Measurements from ENCODE around the gene WLS. TPM values are rescaled to one million over a fixed set of nuclear protein-coding genes. Genes with fewer than 3 reads are reported as not detected.
A peak's percentile ranks its signal among the peaks of the same experiment; 100 is the strongest.

WLS gene
- total and polyA plus RNA-seq, 12 donors = 31.7 to 123 (median 101) TPM

DNA sequence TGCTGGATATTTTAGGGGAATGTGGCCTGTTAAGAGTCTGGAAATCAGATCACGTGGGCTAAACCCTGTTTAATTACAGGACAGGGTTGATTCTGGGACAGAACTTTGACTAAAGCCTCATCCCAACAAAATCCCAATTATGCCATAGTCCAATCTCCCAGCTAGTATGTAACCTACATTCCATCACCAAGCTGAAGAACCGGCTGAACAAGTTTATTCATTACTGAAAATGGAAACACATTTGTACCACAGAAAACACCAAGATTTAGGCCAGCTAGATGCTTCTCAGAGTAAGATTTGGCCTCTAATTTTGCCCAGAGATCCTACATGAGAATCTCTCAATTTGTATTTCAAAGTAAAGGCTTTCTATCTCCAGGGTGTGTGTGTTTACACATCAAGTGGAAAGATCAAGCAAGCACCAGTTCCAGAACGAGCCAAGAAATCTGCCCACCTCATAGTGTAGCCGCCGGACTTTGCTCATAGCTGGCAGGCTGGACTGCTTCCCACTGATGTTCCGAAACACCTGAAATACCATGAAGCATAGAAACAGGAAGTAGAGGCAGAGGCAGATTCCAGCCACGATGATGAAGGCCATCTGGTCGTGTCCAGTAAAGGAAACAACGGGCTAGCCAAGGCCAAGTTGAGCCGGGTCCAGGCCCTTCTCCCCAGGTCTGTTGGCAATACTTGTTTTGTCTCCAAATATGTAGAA lies 86.8 kb downstream of the WLS start:
- H3K27ac ChIP-seq = peak overlapping the region in 1 of 10 donors; percentile 32
- no peaks in the 10 kb centered on the region for H3K9me3 ChIP-seq
- H3K4me1 ChIP-seq = peaks cover 5 to 51% (median 20%) of the 10 kb centered on the region in 9 donors
- TF ChIP-seq, protein P1, sequence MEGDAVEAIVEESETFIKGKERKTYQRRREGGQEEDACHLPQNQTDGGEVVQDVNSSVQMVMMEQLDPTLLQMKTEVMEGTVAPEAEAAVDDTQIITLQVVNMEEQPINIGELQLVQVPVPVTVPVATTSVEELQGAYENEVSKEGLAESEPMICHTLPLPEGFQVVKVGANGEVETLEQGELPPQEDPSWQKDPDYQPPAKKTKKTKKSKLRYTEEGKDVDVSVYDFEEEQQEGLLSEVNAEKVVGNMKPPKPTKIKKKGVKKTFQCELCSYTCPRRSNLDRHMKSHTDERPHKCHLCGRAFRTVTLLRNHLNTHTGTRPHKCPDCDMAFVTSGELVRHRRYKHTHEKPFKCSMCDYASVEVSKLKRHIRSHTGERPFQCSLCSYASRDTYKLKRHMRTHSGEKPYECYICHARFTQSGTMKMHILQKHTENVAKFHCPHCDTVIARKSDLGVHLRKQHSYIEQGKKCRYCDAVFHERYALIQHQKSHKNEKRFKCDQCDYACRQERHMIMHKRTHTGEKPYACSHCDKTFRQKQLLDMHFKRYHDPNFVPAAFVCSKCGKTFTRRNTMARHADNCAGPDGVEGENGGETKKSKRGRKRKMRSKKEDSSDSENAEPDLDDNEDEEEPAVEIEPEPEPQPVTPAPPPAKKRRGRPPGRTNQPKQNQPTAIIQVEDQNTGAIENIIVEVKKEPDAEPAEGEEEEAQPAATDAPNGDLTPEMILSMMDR (IDR thresholded peaks at IDR 0.05) = no peak
- H3K27me3 ChIP-seq = no peaks in the 10 kb centered on the region
- WGBS, 2 donors = 73 to 76% methylated on average over 10 of the region's 10 CpGs
- DNase-seq = no peak
- H3K36me3 ChIP-seq = peaks cover 0 to 85% (median 12%) of the 10 kb centered on the region in 9 donors
- no peak for ATAC-seq
- intact Hi-C loops (cut with DNase I) = loop anchor here in 4 of 10 donors (5.0 to 10.0 kb wide), 3 partner anchors 79 to 89 kb away; partner anchors contain the start of gene WLS (in 3 of the 4)
- no peak overlapping the region for H3K4me3 ChIP-seq

DNA sequence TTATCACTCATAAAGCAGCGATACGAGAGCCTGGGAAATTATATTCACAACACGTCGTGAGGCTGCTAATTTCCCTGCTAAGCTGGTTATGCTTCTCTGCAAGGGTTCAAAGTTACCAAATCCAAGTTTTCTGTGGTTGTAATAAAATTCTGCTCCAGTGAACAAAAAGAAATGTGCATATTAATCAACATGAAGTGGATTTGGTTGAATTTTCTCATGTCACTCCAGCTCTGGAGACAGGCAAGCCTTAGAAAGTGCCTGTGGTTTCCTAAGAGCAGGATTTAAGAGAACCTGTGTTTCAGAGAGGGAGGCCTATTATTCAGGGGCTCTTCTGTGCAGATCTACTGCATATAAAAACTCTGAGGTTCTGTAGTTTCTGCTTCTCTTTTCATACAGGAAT lies 87.5 kb downstream of the WLS start:
- peaks cover 0 to 85% (median 7%) of the 10 kb centered on the region in 9 donors for H3K36me3 ChIP-seq
- WGBS, 2 donors = 73 to 82% methylated on average over 4 of the region's 4 CpGs
- H3K9me3 ChIP-seq = no peaks in the 10 kb centered on the region
- H3K27me3 ChIP-seq = no peaks in the 10 kb centered on the region
- intact Hi-C loops (cut with DNase I) = loop anchor here in 5 of 10 donors (5.0 to 10.0 kb wide), 4 partner anchors 72 to 90 kb away; partner anchors contain the start of gene WLS (in 4 of the 5)
- peaks cover 5 to 49% (median 20%) of the 10 kb centered on the region in 9 donors for H3K4me1 ChIP-seq
- H3K4me3 ChIP-seq = no peak overlapping the region
- no peak for ATAC-seq
- H3K27ac ChIP-seq = no peak overlapping the region
- TF ChIP-seq, protein P1 (IDR thresholded peaks at IDR 0.05) = no peak
- no peak for DNase-seq

DNA sequence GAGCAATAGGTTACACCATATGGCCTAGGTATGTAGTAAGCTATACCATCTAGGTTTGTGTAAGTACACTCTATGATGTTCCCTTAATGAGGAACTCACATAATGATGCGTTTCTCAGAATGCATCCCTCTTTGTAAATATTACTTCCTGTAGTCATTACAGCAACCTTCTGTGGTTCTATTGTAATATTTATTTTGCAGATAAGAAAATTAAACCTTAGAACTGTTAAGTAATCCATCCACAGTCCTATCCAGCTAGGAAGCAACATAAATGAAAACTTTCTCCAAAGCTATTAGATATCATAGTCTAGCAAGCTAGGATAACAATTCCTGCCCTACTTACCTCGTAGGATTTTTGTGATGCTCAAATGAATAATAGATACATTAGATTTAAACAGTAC lies 88.7 kb downstream of the WLS start:
- H3K36me3 ChIP-seq = peaks cover 0 to 84% (median 7%) of the 10 kb centered on the region in 9 donors
- no peak for ATAC-seq
- H3K4me1 ChIP-seq = peaks cover 5 to 37% (median 15%) of the 10 kb centered on the region in 9 donors
- no peak for DNase-seq
- H3K27ac ChIP-seq = no peak overlapping the region
- no peak overlapping the region for H3K4me3 ChIP-seq
- no peaks in the 10 kb centered on the region for H3K9me3 ChIP-seq
- H3K27me3 ChIP-seq = no peaks in the 10 kb centered on the region
- WGBS, 2 donors = 83 to 84% methylated on average over 2 of the region's 2 CpGs
- TF ChIP-seq, protein P1 (IDR thresholded peaks at IDR 0.05) = no peak
- intact Hi-C loops (cut with DNase I) = loop anchor here in 4 of 10 donors (5.0 to 10.0 kb wide), 4 partner anchors 74 to 91 kb away; partner anchors contain the start of gene WLS (in 3 of the 4)

DNA sequence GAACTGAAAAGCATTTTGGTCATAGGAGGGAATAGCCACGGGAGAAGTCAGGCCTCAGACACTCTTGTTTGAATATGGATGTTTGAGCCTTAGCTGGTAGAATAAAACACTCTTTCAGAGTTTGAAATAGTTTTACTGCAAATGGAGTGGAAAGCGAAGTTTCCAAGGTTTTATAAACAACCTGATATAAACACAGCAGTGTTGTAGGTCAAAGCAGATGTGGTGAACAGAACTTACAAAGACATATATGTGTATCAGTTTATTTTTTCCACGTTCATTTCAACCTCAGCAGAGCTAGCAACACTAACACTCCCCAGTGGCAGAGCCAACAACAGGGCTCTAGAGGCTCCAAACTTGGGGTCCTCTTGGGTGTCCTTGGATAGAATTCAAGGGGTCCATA lies 89.9 kb downstream of the WLS start:
- TF ChIP-seq, protein P1 (IDR thresholded peaks at IDR 0.05) = no peak
- no peaks in the 10 kb centered on the region for H3K9me3 ChIP-seq
- no peak overlapping the region for H3K4me3 ChIP-seq
- intact Hi-C loops (cut with DNase I) = loop anchor here in 4 of 10 donors (5.0 to 10.0 kb wide), 4 partner anchors 75 to 92 kb away; partner anchors contain the start of gene WLS (in 3 of the 4)
- H3K36me3 ChIP-seq = peaks cover 0 to 81% (median 7%) of the 10 kb centered on the region in 9 donors
- H3K4me1 ChIP-seq = peaks cover 5 to 30% (median 15%) of the 10 kb centered on the region in 9 donors
- no peak for ATAC-seq
- H3K27ac ChIP-seq = peak overlapping the region in 7 of 10 donors; percentile 19 to 65 (median 46)
- DNase-seq = no peak
- H3K27me3 ChIP-seq = no peaks in the 10 kb centered on the region
- WGBS, 2 donors = 62 to 69% methylated on average over 3 of the region's 3 CpGs
